ENCODE results near the gene TRAPPC2. TPM values are rescaled to one million over a fixed set of nuclear protein-coding genes. Genes with fewer than 3 reads are reported as not detected.

The TRAPPC2 gene
- total RNA-seq, 4 donors from 2014 or later, result 12.6 to 16.1 (median 14.9) TPM

DNA sequence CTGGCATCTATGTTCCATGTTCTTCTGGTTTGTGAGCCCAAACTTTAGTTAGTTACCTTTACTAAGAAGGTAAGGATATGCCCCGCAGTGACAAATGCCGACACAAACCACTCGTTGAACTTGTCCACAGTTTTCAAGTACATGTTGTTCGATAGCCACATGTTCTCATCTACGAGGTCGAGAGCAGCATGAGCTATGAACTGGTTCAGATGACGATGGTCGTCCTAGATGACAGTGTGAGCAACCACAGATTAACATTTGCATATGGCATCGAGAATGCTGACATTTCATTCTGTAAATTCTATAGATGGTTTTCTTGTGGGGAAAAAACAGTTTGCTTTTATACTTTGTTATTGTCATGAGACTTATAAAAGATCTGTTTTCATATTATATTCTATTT lies 18.0 kb downstream of the TRAPPC2 start:
- no peak for DNase-seq (ENCODE audit: low spot score in 2 of 2)
- TF ChIP-seq POLR2A (IDR thresholded peaks at IDR 0.05), result no peak
- TF ChIP-seq, protein P1, sequence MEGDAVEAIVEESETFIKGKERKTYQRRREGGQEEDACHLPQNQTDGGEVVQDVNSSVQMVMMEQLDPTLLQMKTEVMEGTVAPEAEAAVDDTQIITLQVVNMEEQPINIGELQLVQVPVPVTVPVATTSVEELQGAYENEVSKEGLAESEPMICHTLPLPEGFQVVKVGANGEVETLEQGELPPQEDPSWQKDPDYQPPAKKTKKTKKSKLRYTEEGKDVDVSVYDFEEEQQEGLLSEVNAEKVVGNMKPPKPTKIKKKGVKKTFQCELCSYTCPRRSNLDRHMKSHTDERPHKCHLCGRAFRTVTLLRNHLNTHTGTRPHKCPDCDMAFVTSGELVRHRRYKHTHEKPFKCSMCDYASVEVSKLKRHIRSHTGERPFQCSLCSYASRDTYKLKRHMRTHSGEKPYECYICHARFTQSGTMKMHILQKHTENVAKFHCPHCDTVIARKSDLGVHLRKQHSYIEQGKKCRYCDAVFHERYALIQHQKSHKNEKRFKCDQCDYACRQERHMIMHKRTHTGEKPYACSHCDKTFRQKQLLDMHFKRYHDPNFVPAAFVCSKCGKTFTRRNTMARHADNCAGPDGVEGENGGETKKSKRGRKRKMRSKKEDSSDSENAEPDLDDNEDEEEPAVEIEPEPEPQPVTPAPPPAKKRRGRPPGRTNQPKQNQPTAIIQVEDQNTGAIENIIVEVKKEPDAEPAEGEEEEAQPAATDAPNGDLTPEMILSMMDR (IDR thresholded peaks at IDR 0.05), result no peak
- no peak overlapping the region for H3K4me3 ChIP-seq (ENCODE audit: low read depth, poor library complexity, severe bottlenecking)
- intact Hi-C loops (cut with DNase I; ENCODE audit: low total_unique reads), result no loop called here
- 90 to 94% methylated on average over 9 of the region's 9 CpGs for WGBS, 2 donors

DNA sequence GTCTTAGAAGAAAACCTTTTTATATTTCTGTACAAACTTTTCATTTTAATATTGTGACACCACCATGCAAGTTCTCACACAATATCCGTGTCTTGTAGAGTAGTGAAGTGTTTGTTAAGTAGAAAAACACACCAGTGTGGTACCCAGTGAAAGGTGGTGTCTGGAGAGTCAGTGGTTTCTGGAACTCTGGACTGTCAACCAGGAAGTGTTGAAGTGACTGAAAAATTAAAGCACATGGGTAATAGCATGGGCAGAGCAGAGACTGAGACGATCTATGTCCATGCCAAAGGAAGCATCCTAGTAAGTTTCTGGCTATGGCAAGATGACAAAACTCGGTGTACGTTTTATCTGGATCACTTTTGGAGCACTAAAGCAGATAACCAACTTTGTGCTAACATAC lies 23.3 kb downstream of the TRAPPC2 start:
- 81 to 83% methylated on average over 4 of the region's 4 CpGs for WGBS, 2 donors
- no peak for DNase-seq (ENCODE audit: low spot score in 2 of 2)
- no peak for TF ChIP-seq POLR2A (IDR thresholded peaks at IDR 0.05)
- TF ChIP-seq, protein P1 (IDR thresholded peaks at IDR 0.05), result no peak
- no peak overlapping the region for H3K4me3 ChIP-seq (ENCODE audit: low read depth, poor library complexity, severe bottlenecking)
- intact Hi-C loops (cut with DNase I; ENCODE audit: low total_unique reads), result no loop called here

DNA sequence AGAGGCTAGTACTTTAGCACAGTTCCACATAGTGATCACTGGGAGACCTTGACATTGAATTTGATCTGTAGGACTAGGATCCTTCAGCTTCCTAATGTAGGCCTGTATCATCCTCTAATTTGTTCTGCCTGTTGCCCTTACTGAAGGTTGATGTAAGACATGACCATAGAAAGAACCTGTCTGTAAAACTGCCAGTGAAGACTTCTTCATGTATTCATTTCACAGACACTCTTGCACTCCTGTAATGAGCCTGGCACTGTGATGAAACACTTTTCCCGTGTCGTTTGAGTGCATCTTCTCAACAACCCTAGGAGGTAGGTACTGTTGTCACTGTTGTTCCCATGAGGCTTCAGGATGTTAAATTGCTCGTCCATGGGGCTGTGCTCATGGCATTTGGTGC lies 30.8 kb downstream of the TRAPPC2 start:
- intact Hi-C loops (cut with DNase I; ENCODE audit: low total_unique reads), result no loop called here
- 44 to 71% methylated on average over 3 of the region's 3 CpGs for WGBS, 2 donors
- no peak for DNase-seq (ENCODE audit: low spot score in 2 of 2)
- no peak overlapping the region for H3K4me3 ChIP-seq (ENCODE audit: low read depth, poor library complexity, severe bottlenecking)
- no peak for TF ChIP-seq POLR2A (IDR thresholded peaks at IDR 0.05)
- TF ChIP-seq, protein P1 (IDR thresholded peaks at IDR 0.05), result no peak

DNA sequence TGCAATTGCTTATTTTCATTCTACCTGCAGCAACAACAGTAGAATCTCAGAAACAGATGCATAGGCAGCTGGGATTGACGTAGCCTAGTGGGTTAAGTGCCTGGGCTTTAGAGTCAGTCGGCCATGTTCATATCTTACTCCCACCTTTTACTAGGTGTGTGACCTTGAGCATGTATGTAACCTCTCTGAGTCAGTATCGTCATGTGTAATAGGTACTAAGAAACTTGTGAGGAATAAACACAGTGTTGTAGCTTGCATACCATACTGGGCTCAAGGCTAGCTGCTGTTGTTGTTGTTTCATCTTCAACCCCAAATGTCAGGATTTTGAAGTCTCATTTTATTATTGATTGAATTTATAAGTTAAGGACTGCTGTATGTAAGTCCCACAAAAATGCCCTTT lies 31.3 kb downstream of the TRAPPC2 start:
- intact Hi-C loops (cut with DNase I; ENCODE audit: low total_unique reads), result no loop called here
- no peak for DNase-seq (ENCODE audit: low spot score in 2 of 2)
- H3K4me3 ChIP-seq (ENCODE audit: low read depth, poor library complexity, severe bottlenecking), result no peak overlapping the region
- 79 to 89% methylated on average over 3 of the region's 3 CpGs for WGBS, 2 donors
- no peak for TF ChIP-seq POLR2A (IDR thresholded peaks at IDR 0.05)
- TF ChIP-seq, protein P1 (IDR thresholded peaks at IDR 0.05), result no peak

DNA sequence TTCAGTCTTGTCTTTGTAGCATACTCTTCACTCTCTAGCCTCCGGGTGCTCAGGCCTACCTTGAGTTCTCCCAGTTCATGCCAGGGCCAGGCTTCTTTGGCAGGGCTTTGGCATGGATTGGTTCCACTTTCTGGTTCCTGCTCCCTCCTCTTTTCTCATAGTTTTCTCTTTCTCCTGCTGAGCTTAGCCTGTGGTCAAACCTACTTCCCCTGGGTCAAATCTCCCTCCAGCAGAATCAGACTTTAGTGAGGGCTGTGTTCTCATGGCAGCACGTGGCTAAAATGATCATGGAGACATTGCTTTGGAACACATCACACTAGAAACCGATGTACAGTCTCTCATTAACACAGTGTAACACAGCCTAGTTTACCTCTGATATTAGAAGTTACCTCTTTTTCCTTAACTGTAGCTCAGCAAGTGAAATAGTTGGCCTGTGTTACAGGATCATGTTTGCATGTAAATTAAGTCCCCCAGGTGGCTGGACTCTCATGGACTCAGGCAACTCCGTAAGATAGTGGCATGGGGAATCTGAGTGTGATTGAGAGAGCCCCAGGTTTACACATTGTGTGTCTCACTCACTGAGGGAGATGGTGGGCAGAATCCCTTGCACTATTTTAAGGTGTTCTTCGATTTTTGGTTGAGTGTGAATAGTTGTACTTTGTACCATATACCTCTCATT lies 32.2 kb downstream of the TRAPPC2 start:
- DNase-seq (ENCODE audit: low spot score in 2 of 2), result no peak
- WGBS, 2 donors, result 70 to 84% methylated on average over 5 of the region's 5 CpGs
- TF ChIP-seq POLR2A (IDR thresholded peaks at IDR 0.05), result no peak
- TF ChIP-seq, protein P1 (IDR thresholded peaks at IDR 0.05), result no peak
- H3K4me3 ChIP-seq (ENCODE audit: low read depth, poor library complexity, severe bottlenecking), result no peak overlapping the region
- intact Hi-C loops (cut with DNase I; ENCODE audit: low total_unique reads), result no loop called here

DNA sequence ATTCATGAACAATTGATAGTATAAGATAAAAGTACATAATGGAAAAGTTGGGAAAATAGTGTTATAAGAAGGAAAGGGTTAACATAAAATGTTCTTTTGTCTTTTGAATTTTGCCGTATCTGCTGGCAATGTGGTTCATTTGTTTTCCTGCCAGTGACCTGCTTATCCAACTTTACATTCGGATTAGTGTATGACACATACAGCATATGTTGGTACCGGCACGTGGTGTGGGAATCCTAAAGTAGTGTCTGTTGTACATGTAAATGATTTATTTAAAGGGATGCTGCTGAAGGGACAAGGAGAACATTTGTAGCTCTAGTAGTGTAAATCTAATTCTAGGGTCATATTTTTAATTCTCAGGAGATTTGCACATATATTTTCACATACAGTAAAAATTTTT lies 34.0 kb downstream of the TRAPPC2 start:
- 36 to 50% methylated on average over 4 of the region's 4 CpGs for WGBS, 2 donors
- intact Hi-C loops (cut with DNase I; ENCODE audit: low total_unique reads), result no loop called here

More for the DNA sequence above, 34.0 kb downstream of the TRAPPC2 start:
- TF ChIP-seq, protein P1 (IDR thresholded peaks at IDR 0.05), result no peak
- no peak for TF ChIP-seq POLR2A (IDR thresholded peaks at IDR 0.05)
- H3K4me3 ChIP-seq (ENCODE audit: low read depth, poor library complexity, severe bottlenecking), result no peak overlapping the region
- DNase-seq (ENCODE audit: low spot score in 2 of 2), result no peak
